ENCODE results near the gene TMEM119. TPM values are rescaled to one million over a fixed set of nuclear protein-coding genes. Genes with fewer than 3 reads are reported as not detected.

Gene TMEM119
- total RNA-seq, 1 donor from 2014 or later: 0.79 TPM

DNA sequence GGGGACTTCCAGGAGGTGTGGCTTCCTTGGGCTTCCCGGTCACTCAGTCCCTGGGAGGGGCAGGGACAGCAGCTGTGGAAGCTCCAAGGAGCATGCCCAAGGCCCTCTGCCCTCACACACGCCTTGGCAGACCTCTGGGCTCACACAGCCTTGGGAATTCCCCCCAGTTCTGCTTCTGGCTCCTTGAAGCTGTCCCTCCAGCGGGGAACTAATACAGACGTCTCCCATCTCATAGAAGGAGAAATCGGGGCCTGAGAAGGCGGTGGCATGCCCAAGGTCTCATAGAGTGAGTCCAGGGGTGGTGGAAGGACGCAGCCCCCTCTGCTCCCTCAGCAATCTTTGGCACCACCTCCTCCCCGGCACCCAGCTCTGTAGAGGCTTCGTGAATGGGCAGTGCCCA, 15.7 kb upstream of the TMEM119 start:
- DNase-seq (ENCODE audit: low read depth) (no peak), FAIRE-seq (no peak)
- TF ChIP-seq, protein P1, sequence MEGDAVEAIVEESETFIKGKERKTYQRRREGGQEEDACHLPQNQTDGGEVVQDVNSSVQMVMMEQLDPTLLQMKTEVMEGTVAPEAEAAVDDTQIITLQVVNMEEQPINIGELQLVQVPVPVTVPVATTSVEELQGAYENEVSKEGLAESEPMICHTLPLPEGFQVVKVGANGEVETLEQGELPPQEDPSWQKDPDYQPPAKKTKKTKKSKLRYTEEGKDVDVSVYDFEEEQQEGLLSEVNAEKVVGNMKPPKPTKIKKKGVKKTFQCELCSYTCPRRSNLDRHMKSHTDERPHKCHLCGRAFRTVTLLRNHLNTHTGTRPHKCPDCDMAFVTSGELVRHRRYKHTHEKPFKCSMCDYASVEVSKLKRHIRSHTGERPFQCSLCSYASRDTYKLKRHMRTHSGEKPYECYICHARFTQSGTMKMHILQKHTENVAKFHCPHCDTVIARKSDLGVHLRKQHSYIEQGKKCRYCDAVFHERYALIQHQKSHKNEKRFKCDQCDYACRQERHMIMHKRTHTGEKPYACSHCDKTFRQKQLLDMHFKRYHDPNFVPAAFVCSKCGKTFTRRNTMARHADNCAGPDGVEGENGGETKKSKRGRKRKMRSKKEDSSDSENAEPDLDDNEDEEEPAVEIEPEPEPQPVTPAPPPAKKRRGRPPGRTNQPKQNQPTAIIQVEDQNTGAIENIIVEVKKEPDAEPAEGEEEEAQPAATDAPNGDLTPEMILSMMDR (IDR thresholded peaks at IDR 0.05; ENCODE audit: insufficient read depth, low read length, severe bottlenecking): no peak
- Histone ChIP-seq H3K36me3 (ENCODE audit: control insufficient read depth, insufficient read depth, low read length) (no peaks in the 10 kb centered on the region), H3K4me3 (ENCODE audit: low read depth, low read length) (no peak overlapping the region), H3K27me3 (ENCODE audit: control insufficient read depth, insufficient read depth, low read length) (no peaks in the 10 kb centered on the region)

DNA sequence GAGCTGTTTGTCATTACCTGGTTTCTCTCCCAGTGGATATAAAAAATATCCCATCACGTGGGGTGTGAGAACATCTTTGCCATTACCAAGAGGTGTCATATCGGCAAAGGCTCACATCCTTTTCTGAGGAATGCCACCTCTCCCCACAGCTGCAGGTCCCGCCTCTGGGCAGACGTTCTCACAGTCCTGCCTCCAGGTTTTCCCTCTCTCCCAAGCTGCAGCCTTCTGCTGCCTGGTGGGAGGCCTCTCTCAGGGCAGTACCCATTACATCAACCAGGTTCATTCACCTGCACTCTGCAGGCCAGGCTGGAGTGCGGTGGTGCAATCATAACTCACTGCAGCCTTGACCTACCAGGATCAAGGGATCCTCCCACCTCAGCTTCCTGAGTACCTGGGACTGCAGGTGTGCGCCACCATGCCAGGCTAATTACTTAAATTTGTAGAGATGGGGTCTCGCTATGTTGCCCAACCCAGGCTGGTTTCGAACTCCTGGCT, 15.0 kb upstream of the TMEM119 start:
- no peak for FAIRE-seq
- DNase-seq (ENCODE audit: low read depth): no peak

DNA sequence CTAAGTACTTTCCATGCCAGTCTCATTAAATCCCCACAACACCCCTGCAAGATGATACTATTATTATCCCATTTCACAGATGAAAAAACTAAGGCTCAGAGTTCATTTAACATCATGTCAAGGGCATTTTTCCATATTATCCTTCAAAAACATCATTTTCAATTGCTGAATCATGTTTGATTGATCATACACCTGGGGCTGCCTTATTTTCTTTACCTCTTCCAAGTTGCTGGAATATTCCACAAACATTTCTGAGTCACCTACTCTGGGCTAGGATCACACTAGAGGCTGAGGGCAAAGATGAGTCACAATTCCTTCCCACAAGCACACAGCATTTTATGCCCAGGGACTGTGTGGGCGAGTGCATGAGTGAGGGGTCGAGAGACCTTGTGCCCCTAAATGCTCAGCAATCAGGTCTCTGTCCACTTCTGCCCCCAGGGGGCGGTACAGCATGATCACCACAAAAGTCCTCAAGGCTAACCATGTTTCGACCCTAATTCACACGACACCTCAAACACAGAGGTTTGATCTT, 14.1 kb upstream of the TMEM119 start:
- Histone ChIP-seq H3K27me3 (ENCODE audit: control insufficient read depth, insufficient read depth, low read length) (no peaks in the 10 kb centered on the region), H3K4me3 (ENCODE audit: low read depth, low read length) (no peak overlapping the region), H3K36me3 (ENCODE audit: control insufficient read depth, insufficient read depth, low read length) (no peaks in the 10 kb centered on the region)
- FAIRE-seq: no peak
- DNase-seq (ENCODE audit: low read depth): peak; percentile 95
- TF ChIP-seq, protein P1 (IDR thresholded peaks at IDR 0.05; ENCODE audit: insufficient read depth, low read length, severe bottlenecking): peak; percentile 36

More for the DNA sequence above, 15.0 kb upstream of the TMEM119 start:
- TF ChIP-seq, protein P1 (IDR thresholded peaks at IDR 0.05; ENCODE audit: insufficient read depth, low read length, severe bottlenecking): no peak
- no peaks in the 10 kb centered on the region for H3K27me3 ChIP-seq (ENCODE audit: control insufficient read depth, insufficient read depth, low read length)
- H3K36me3 ChIP-seq (ENCODE audit: control insufficient read depth, insufficient read depth, low read length): no peaks in the 10 kb centered on the region
- H3K4me3 ChIP-seq (ENCODE audit: low read depth, low read length): no peak overlapping the region

DNA sequence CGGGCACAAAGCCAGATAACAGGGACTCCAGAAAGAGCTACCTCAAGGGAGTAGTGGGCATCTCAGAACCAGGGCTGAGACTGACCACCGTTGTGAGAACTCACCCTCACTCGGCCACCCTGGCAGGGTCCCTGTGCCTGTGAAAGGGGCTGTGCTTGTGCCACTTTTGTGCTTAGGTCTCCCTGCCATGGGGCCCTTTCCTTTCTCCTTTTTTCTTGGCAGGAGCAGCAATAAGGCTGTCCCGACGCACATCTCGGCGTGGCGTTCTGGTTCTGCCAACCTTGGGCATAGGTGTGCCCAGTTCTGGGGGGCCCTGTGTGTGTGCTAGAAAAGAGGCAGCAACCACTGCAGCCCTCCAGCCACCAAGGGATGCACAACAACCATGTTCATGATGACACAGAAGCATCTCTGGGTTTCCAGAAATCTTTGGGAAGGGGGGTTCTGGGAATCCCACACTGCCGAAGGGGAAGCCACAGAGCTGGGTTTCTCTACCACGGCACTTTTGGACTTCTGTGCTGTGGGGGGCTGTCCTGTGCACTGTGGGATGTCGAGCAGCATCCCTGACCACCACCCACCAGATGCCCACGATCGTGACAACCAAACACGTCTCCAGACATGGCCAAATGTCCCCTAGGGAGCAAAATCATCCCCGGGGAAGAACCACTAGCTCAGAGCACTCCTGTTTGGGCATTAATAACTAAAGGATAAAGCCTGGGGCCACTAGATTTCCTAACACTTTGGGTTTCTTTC, 13.1 kb upstream of the TMEM119 start:
- Histone ChIP-seq H3K27me3 (ENCODE audit: control insufficient read depth, insufficient read depth, low read length) (no peaks in the 10 kb centered on the region), H3K36me3 (ENCODE audit: control insufficient read depth, insufficient read depth, low read length) (no peaks in the 10 kb centered on the region), H3K4me3 (ENCODE audit: low read depth, low read length) (no peak overlapping the region)
- FAIRE-seq (peak; percentile 18), DNase-seq (ENCODE audit: low read depth) (no peak)
- TF ChIP-seq, protein P1 (IDR thresholded peaks at IDR 0.05; ENCODE audit: insufficient read depth, low read length, severe bottlenecking): no peak

DNA sequence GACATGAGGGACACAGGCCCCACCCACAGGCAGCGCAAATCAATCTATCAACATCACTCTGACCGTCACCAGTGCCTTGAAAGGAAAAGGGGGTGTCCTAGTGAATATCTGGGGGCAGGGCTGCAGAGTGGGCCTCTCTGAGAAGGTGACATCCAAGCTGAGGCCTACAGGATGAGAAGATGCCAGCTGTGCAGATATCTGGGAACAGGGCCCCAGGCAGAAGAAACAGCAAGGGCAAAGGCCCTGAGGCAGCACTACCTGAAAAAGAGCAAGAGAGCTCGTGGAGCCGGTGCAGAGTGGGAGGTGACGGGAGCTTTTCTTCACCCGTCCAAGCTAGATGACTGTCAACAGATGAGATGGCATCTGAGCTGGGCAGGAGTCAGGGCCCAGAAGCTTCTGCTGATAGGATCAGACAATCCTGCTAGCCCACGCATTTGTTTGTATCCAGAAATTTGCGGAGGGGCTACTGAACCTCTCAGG, 12.5 kb upstream of the TMEM119 start:
- TF ChIP-seq, protein P1 (IDR thresholded peaks at IDR 0.05; ENCODE audit: insufficient read depth, low read length, severe bottlenecking): no peak
- Histone ChIP-seq H3K36me3 (ENCODE audit: control insufficient read depth, insufficient read depth, low read length) (no peaks in the 10 kb centered on the region), H3K27me3 (ENCODE audit: control insufficient read depth, insufficient read depth, low read length) (no peaks in the 10 kb centered on the region), H3K4me3 (ENCODE audit: low read depth, low read length) (no peak overlapping the region)
- DNase-seq (ENCODE audit: low read depth) (no peak), FAIRE-seq (no peak)
